Right lobe of liver (tissue), 4 donors: Measurements from ENCODE around the gene CNGB1.

Experiments used
- POLR2A ChIP-seq: fragments of 450-650 bp; IDR thresholded peaks from one replicate; pipeline ENCODE4 v1.6.1; 2017; ENCODE audit warnings: antibody characterized with exemption, mild to moderate bottlenecking
- TF ChIP-seq, protein P1 (sequence below), 4 donors: fragments of 200-600 bp in 3 of 4; fragments of 450-650 bp in 1 of 4; IDR thresholded peaks; one replicate each; pipeline versions ENCODE4 v1.5.1 to v1.8.0; 2016 to 2022; ENCODE audit warnings: antibody characterized with exemption in 4 of 4, mild to moderate bottlenecking in 2 of 4
- donor health status: DM: no; HTN: no; CAD: no.
- donor health status: DM: no; HTN: no; CAD: no.
- donor health status: DM: no; HTN: yes; CAD: no.

GRCh38 chr16:57866529-57866918 lies 104.4 kb downstream of the CNGB1 start:
- TF ChIP-seq, protein P1, sequence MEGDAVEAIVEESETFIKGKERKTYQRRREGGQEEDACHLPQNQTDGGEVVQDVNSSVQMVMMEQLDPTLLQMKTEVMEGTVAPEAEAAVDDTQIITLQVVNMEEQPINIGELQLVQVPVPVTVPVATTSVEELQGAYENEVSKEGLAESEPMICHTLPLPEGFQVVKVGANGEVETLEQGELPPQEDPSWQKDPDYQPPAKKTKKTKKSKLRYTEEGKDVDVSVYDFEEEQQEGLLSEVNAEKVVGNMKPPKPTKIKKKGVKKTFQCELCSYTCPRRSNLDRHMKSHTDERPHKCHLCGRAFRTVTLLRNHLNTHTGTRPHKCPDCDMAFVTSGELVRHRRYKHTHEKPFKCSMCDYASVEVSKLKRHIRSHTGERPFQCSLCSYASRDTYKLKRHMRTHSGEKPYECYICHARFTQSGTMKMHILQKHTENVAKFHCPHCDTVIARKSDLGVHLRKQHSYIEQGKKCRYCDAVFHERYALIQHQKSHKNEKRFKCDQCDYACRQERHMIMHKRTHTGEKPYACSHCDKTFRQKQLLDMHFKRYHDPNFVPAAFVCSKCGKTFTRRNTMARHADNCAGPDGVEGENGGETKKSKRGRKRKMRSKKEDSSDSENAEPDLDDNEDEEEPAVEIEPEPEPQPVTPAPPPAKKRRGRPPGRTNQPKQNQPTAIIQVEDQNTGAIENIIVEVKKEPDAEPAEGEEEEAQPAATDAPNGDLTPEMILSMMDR (IDR thresholded peaks at IDR 0.05) = no peak
- no peak for TF ChIP-seq POLR2A
